DND-41 (cell line): ENCODE data around the gene GALNT13.

Experiments used
- ATAC-seq: fragments of 200-7000 bp; cut with Tn5 transposase; 3 replicates; pipeline ENCODE4 v1.9.1; 2021; ENCODE audit warnings: low read depth; ENCODE audit not compliant: insufficient read depth
- DNase-seq: peaks from one replicate; pipeline ENCODE4 v3.0.0-alpha.2; 2020
- H2AFZ ChIP-seq: 2 replicates; pipeline ENCODE4 v1.6.0; 2012; ENCODE audit warnings: low read depth, low read length
- H3K27ac ChIP-seq: 2 replicates; pipeline ENCODE4 v1.5.1; 2012; ENCODE audit warnings: low read length, inconsistent platforms
- H3K27me3 ChIP-seq: fragments of 200-600 bp; sonication (generic); 2 replicates; pipeline ENCODE4 v1.6.0; 2012; ENCODE audit warnings: low read length, mild to moderate bottlenecking, inconsistent platforms; ENCODE audit not compliant: insufficient read depth, poor library complexity
- H3K36me3 ChIP-seq: 2 replicates; pipeline ENCODE4 v1.5.1; 2012; ENCODE audit warnings: low read length, inconsistent platforms; ENCODE audit not compliant: insufficient read depth
- H3K4me1 ChIP-seq: 2 replicates; pipeline ENCODE4 v1.5.1; 2012; ENCODE audit warnings: mild to moderate bottlenecking, low read length; ENCODE audit not compliant: insufficient read depth
- H3K4me2 ChIP-seq: 2 replicates; pipeline ENCODE4 v1.6.0; 2012; ENCODE audit warnings: mild to moderate bottlenecking, moderate library complexity, low read length, inconsistent platforms; ENCODE audit not compliant: insufficient read depth
- H3K4me3 ChIP-seq, 2 experiments: fragments of 200-600 bp in 1 of 2; shearing (Covaris generic) in 1 of 2; 2 replicates each; pipeline ENCODE4 v1.5.1; 2012 to 2016; ENCODE audit warnings: inconsistent platforms in 2 of 2, low read length in 2 of 2, mild to moderate bottlenecking in 2 of 2, low read depth in 1 of 2, moderate library complexity in 1 of 2
- H3K79me2 ChIP-seq: 2 replicates; pipeline ENCODE4 v1.6.0; 2012; ENCODE audit warnings: low read length, inconsistent platforms; ENCODE audit not compliant: insufficient read depth
- H3K9ac ChIP-seq: 2 replicates; pipeline ENCODE4 v1.6.0; 2012; ENCODE audit warnings: low read depth, mild to moderate bottlenecking, inconsistent platforms, low read length, moderate library complexity
- H3K9me3 ChIP-seq: 2 replicates; pipeline ENCODE4 v1.5.1; 2012; ENCODE audit warnings: low read length, moderate library complexity, mild to moderate bottlenecking, inconsistent platforms; ENCODE audit not compliant: insufficient read depth, severe bottlenecking
- H4K20me1 ChIP-seq: 2 replicates; pipeline ENCODE4 v1.6.0; 2012; ENCODE audit warnings: low read length; ENCODE audit not compliant: insufficient read depth
- EZH2 ChIP-seq: IDR thresholded peaks from 3 replicates; pipeline ENCODE4 v1.6.1; 2012; ENCODE audit warnings: borderline replicate concordance, low read depth, mild to moderate bottlenecking, moderate library complexity, low read length, inconsistent platforms; ENCODE audit not compliant: severe bottlenecking
- TF ChIP-seq, protein P1 (sequence below): IDR thresholded peaks from 2 replicates; pipeline ENCODE4 v1.5.1; 2012; ENCODE audit warnings: borderline replicate concordance, low read length, moderate library complexity, mild to moderate bottlenecking; ENCODE audit not compliant: poor library complexity, severe bottlenecking; ENCODE audit errors: extremely low read depth

Gene GALNT13

DNA sequence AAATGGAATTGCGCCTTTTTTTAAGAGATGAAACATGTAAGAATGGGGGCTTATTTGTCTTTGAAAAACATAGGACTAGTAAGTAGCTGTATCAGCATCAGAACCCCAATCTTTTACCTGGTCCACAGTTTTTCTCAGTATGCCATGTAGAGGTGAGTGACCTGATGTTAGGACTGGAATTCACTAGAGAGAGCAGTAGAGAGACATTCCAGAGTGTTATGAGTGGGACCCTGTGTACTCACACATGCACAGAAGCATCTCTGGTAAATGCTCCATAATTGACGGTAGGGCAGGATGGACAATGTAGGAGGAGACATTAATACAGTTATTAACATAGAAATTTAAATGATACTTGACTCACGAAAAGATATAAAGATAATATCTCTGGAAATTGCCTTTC, 1.4 kb upstream of the GALNT13 start:
- ATAC-seq, result no peak
- TF ChIP-seq EZH2, result no peak
- TF ChIP-seq, protein P1, sequence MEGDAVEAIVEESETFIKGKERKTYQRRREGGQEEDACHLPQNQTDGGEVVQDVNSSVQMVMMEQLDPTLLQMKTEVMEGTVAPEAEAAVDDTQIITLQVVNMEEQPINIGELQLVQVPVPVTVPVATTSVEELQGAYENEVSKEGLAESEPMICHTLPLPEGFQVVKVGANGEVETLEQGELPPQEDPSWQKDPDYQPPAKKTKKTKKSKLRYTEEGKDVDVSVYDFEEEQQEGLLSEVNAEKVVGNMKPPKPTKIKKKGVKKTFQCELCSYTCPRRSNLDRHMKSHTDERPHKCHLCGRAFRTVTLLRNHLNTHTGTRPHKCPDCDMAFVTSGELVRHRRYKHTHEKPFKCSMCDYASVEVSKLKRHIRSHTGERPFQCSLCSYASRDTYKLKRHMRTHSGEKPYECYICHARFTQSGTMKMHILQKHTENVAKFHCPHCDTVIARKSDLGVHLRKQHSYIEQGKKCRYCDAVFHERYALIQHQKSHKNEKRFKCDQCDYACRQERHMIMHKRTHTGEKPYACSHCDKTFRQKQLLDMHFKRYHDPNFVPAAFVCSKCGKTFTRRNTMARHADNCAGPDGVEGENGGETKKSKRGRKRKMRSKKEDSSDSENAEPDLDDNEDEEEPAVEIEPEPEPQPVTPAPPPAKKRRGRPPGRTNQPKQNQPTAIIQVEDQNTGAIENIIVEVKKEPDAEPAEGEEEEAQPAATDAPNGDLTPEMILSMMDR, result no peak
- no peak for DNase-seq

DNA sequence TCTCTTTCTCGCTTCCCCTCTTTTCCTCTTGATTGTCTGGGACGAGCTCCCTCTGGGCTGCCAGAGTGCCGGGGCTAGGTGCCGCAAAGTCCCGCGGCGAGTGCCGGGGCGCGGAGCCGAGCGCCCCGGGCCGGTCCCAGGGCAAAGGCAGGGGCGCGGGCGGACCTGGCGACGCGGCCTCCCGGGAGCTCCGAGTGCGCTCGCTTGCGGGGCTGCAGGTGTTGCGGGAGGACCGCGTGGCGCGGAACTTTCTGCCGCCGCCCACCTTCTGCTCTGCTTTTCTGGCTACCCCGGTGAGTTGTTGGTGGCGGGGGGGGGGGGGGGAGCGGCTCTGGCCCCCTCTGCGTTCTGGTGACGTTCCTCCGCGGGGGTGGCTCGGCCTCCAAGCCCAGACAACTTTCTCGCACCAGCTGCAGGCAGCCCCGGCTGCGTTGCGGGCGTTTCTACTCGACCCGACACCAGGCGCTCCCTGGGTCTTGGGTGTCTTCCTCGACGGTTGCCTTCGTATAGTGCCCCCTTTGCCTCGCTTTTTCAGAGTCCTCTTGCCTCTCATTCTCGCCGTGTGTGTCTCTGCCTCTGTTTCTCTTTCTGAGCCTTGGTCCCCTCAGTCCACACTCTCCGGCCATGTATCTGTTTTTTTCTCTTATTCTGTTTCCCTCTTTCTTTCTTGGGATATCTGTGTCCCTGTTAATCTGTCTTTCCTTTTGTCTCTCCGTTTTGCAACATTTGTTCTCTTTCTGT, 759 bp downstream of the GALNT13 start:
- Histone ChIP-seq H2AFZ (no peak overlapping the region), H3K4me1 (no peaks in the 10 kb centered on the region), H4K20me1 (no peaks in the 10 kb centered on the region), H3K79me2 (no peaks in the 10 kb centered on the region), H3K27ac (no peak overlapping the region), H3K9ac (no peak overlapping the region), H3K4me3 (no peak overlapping the region), H3K4me2 (no peak overlapping the region), H3K36me3 (no peaks in the 10 kb centered on the region), H3K27me3 (no peaks in the 10 kb centered on the region), H3K9me3 (peaks cover 8% of the 10 kb centered on the region)
- no peak for ATAC-seq
- no peak for DNase-seq
- TF ChIP-seq EZH2, result no peak
- TF ChIP-seq, protein P1, result no peak

More for the DNA sequence above, 1.4 kb upstream of the GALNT13 start:
- Histone ChIP-seq H3K27ac (no peak overlapping the region), H3K9ac (no peak overlapping the region), H3K4me3 (no peak overlapping the region), H3K36me3 (no peaks in the 10 kb centered on the region), H3K79me2 (no peaks in the 10 kb centered on the region), H3K4me1 (no peaks in the 10 kb centered on the region), H2AFZ (no peak overlapping the region), H4K20me1 (no peaks in the 10 kb centered on the region), H3K9me3 (peaks cover 8% of the 10 kb centered on the region), H3K27me3 (no peaks in the 10 kb centered on the region), H3K4me2 (no peak overlapping the region)

DNA sequence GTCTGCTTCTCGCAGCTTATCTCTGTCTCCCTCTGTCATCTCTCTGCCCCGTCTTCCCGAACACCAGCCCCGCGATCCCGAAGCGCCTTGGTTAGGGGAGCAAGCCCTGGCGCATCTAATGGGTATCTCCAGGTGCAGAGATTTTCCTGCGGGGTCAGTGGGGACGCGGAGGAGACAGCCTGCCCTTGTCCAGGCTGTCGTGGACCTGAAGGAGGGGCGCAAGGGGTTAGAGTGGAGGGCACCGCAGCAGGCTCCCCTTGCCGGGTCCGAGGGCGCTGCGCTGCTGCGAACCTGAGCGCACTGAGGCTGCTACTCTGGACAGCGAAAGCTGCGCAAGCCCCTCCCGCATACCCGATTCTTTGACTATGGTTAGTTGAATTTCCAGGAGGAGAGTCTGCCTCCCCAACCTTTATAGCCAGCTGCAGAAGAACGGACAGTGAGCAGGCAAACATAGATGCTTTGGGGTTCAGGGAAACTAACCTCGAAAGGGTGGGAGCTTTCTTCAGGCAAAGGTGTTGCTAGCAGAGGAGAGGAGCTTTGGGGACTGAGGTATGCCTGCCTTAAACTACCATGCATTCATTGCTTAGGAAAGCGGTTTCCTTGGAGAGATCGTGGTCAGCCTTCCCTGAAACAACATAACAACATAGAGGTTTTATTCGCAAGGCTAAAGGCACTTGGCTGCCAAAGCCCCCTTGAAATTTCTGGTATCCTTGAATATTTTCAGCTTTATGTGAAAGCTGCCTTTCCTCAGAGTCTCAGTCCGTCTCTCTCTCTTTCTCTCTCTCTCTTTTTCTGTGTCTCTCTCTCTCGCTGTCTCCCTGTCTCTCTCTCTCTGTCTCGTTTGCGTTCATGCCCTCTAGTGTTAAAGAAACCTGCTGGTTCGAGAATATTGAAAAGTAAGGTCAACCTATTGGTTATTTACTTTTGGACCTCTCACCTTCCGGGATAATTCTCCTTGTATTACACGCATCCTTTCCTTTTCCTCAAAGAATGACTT, 1.6 kb downstream of the GALNT13 start:
- no peak overlapping the region for H2AFZ ChIP-seq
- no peaks in the 10 kb centered on the region for H3K4me1 ChIP-seq
- H4K20me1 ChIP-seq, result no peaks in the 10 kb centered on the region
- ATAC-seq (no peak), DNase-seq (no peak)
- no peaks in the 10 kb centered on the region for H3K79me2 ChIP-seq
- no peak overlapping the region for H3K4me2 ChIP-seq
- H3K4me3 ChIP-seq, result no peak overlapping the region
- TF ChIP-seq, protein P1, result no peak
- TF ChIP-seq EZH2, result no peak
- H3K36me3 ChIP-seq, result no peaks in the 10 kb centered on the region
- peaks cover 8% of the 10 kb centered on the region for H3K9me3 ChIP-seq
- no peak overlapping the region for H3K27ac ChIP-seq
- no peaks in the 10 kb centered on the region for H3K27me3 ChIP-seq
- H3K9ac ChIP-seq, result no peak overlapping the region
